Measurements from ENCODE around the gene TWNK. TPM values are rescaled to one million over a fixed set of nuclear protein-coding genes. Genes with fewer than 3 reads are reported as not detected.

Gene TWNK
- total and polyA plus RNA-seq, 9 of the 15 experiments (the other 6 are each of a cell fraction or from before 2014, with no cell fraction given) = 11.6 to 34.7 (median 17.4) TPM

- TF ChIP-seq JUN (IDR thresholded peaks at IDR 0.05; ENCODE audit: borderline replicate concordance, low read depth, low read length) (no peak), JUN (CRISPR knock-in tag; IDR thresholded peaks at IDR 0.05; ENCODE audit: borderline replicate concordance) (no peak), DDX20 (tag; IDR thresholded peaks at IDR 0.05; ENCODE audit: low read depth) (no peak), PHF8 (IDR thresholded peaks at IDR 0.05; ENCODE audit: borderline replicate concordance, low read length) (peak; percentile 94), THAP12 (CRISPR knock-in tag; IDR thresholded peaks at IDR 0.05) (no peak), NCOA6 (IDR thresholded peaks at IDR 0.05) (no peak), ZBTB7A (IDR thresholded peaks at IDR 0.05; ENCODE audit: borderline replicate concordance, control insufficient read depth, low read depth, low read length) (no peak; the same call in 1 of the 2 replicates), ZNF583 (CRISPR knock-in tag; IDR thresholded peaks at IDR 0.05) (no peak), CEBPZ (IDR thresholded peaks at IDR 0.05; ENCODE audit: borderline replicate concordance, low read depth, low read length) (no peak), HMGXB4 (CRISPR knock-in tag; IDR thresholded peaks at IDR 0.05) (no peak), FOXM1 (IDR thresholded peaks at IDR 0.05; ENCODE audit: low read depth) (no peak), FOXM1 (CRISPR knock-in tag; IDR thresholded peaks at IDR 0.05; ENCODE audit: low read depth) (no peak), RBFOX2 (IDR thresholded peaks at IDR 0.05; ENCODE audit: low read depth, low read length) (peak; percentile 86), RNF2 (IDR thresholded peaks at IDR 0.05) (no peak; the same call in 1 of the 2 replicates), ZBTB34 (CRISPR knock-in tag; IDR thresholded peaks at IDR 0.05) (no peak), CEBPG (CRISPR knock-in tag; IDR thresholded peaks at IDR 0.05) (no peak), CEBPG (tag; conservative IDR thresholded peaks at IDR 0.05 in 1 of 2, IDR thresholded peaks at IDR 0.05 in 1 of 2) (no peak), PKNOX1 (IDR thresholded peaks at IDR 0.05) (peak; percentile 78)
These were observed at the start of gene TWNK, which contains the start of gene MRPL43 (continued) for GRCh38 chr10:100986952-100987684.

Data from K562 (cell line).